ENCODE results near the gene ZNF414.

ZNF414 gene

GRCh38 chr19:8468124-8468523, 45.8 kb downstream of the ZNF414 start:
- Histone ChIP-seq H2BK120ac (ENCODE audit: low read depth, low read length) (no peak overlapping the region), H3K4me3 (ENCODE audit: insufficient read depth in 1 of 2, low read depth in 1 of 2, low read length in 2 of 2) (no peak overlapping the region), H3K14ac (ENCODE audit: low read length in 2 of 2) (no peak overlapping the region), H3K18ac (ENCODE audit: low read depth in 1 of 2, low read length in 2 of 2) (no peak overlapping the region), H2BK5ac (ENCODE audit: low read depth, low read length, poor library complexity, severe bottlenecking) (no peak overlapping the region), H3K9me3 (ENCODE audit: control insufficient read depth, low read length) (no peaks in the 10 kb centered on the region), H4K91ac (ENCODE audit: low read length) (no peak overlapping the region), H2AK5ac (ENCODE audit: low read length, severe bottlenecking) (no peak overlapping the region), H3K79me1 (replicated peaks; ENCODE audit: low read length, poor library complexity, severe bottlenecking) (peaks cover 24% of the 10 kb centered on the region), H2AFZ (ENCODE audit: low read depth, low read length) (no peak overlapping the region), H3K9ac (ENCODE audit: low read length) (no peak overlapping the region), H2BK15ac (ENCODE audit: low read depth, poor library complexity, severe bottlenecking) (no peak overlapping the region), H3K4me1 (ENCODE audit: control insufficient read depth, insufficient read depth, low read depth, low read length) (no peaks in the 10 kb centered on the region), H3K4ac (ENCODE audit: low read depth in 1 of 2, low read length in 2 of 2) (no peak overlapping the region), H3K4me2 (ENCODE audit: low read length, poor library complexity, severe bottlenecking) (no peak overlapping the region), H4K8ac (ENCODE audit: low read length) (no peak overlapping the region), H3K23ac (ENCODE audit: low read length in 2 of 2) (no peak overlapping the region), H2BK12ac (ENCODE audit: low read length in 2 of 2) (no peak overlapping the region), H3K36me3 (ENCODE audit: control insufficient read depth in 1 of 2, insufficient read depth in 2 of 2, low read depth in 1 of 2, low read length in 2 of 2) (peaks cover 68 to 98% of the 10 kb centered on the region in 2 experiments), H3K27me3 (ENCODE audit: control insufficient read depth in 1 of 2, insufficient read depth in 1 of 2, low read length in 2 of 2) (no peaks in the 10 kb centered on the region), H3K27ac (ENCODE audit: low read length, poor library complexity, severe bottlenecking) (no peak overlapping the region)
- WGBS = 92% methylated on average over 1 of the region's 3 CpGs
- no peak for DNase-seq

- Histone ChIP-seq H3K4ac (ENCODE audit: low read depth in 1 of 2, low read length in 2 of 2) (no peak overlapping the region), H3K18ac (ENCODE audit: low read depth in 1 of 2, low read length in 2 of 2) (no peak overlapping the region), H3K14ac (ENCODE audit: low read length in 2 of 2) (no peak overlapping the region), H3K4me3 (ENCODE audit: insufficient read depth in 1 of 2, low read depth in 1 of 2, low read length in 2 of 2) (no peak overlapping the region), H2BK15ac (ENCODE audit: low read depth, poor library complexity, severe bottlenecking) (no peak overlapping the region), H2AK5ac (ENCODE audit: low read length, severe bottlenecking) (no peak overlapping the region), H2BK5ac (ENCODE audit: low read depth, low read length, poor library complexity, severe bottlenecking) (no peak overlapping the region), H3K36me3 (ENCODE audit: control insufficient read depth in 1 of 2, insufficient read depth in 2 of 2, low read depth in 1 of 2, low read length in 2 of 2) (peaks cover 52 to 86% of the 10 kb centered on the region in 2 experiments), H3K9ac (ENCODE audit: low read length) (no peak overlapping the region), H2BK120ac (ENCODE audit: low read depth, low read length) (no peak overlapping the region), H4K91ac (ENCODE audit: low read length) (no peak overlapping the region), H3K23ac (ENCODE audit: low read length in 2 of 2) (no peak overlapping the region), H4K8ac (ENCODE audit: low read length) (no peak overlapping the region), H3K9me3 (ENCODE audit: control insufficient read depth, low read length) (no peaks in the 10 kb centered on the region), H3K79me1 (replicated peaks; ENCODE audit: low read length, poor library complexity, severe bottlenecking) (peaks cover 14% of the 10 kb centered on the region), H3K27me3 (ENCODE audit: control insufficient read depth in 1 of 2, insufficient read depth in 1 of 2, low read length in 2 of 2) (no peaks in the 10 kb centered on the region), H2AFZ (ENCODE audit: low read depth, low read length) (no peak overlapping the region), H3K4me2 (ENCODE audit: low read length, poor library complexity, severe bottlenecking) (no peak overlapping the region), H3K27ac (ENCODE audit: low read length, poor library complexity, severe bottlenecking) (no peak overlapping the region), H3K4me1 (ENCODE audit: control insufficient read depth, insufficient read depth, low read depth, low read length) (peaks cover 2% of the 10 kb centered on the region), H2BK12ac (ENCODE audit: low read length in 2 of 2) (no peak overlapping the region)
- DNase-seq = peak; percentile 87
- WGBS = 66% methylated on average over 4 of the region's 4 CpGs
Observed at GRCh38 chr19:8466018-8466417, 47.9 kb downstream of the ZNF414 start.

- H3K27ac ChIP-seq (ENCODE audit: low read length, poor library complexity, severe bottlenecking) = no peak overlapping the region
- no peak overlapping the region for H2BK120ac ChIP-seq (ENCODE audit: low read depth, low read length)
- no peaks in the 10 kb centered on the region for H3K9me3 ChIP-seq (ENCODE audit: control insufficient read depth, low read length)
- no peak overlapping the region for H4K8ac ChIP-seq (ENCODE audit: low read length)
- H3K27me3 ChIP-seq (ENCODE audit: control insufficient read depth in 1 of 2, insufficient read depth in 1 of 2, low read length in 2 of 2) = no peaks in the 10 kb centered on the region
- 96% methylated on average over 8 of the region's 8 CpGs for WGBS
- H3K14ac ChIP-seq (ENCODE audit: low read length in 2 of 2) = no peak overlapping the region
- H2AK5ac ChIP-seq (ENCODE audit: low read length, severe bottlenecking) = no peak overlapping the region
- H3K4me2 ChIP-seq (ENCODE audit: low read length, poor library complexity, severe bottlenecking) = no peak overlapping the region
- no peak overlapping the region for H2BK5ac ChIP-seq (ENCODE audit: low read depth, low read length, poor library complexity, severe bottlenecking)
- H3K23ac ChIP-seq (ENCODE audit: low read length in 2 of 2) = no peak overlapping the region
- no peak overlapping the region for H3K18ac ChIP-seq (ENCODE audit: low read depth in 1 of 2, low read length in 2 of 2)
- no peak overlapping the region for H2AFZ ChIP-seq (ENCODE audit: low read depth, low read length)
- no peak overlapping the region for H3K4ac ChIP-seq (ENCODE audit: low read depth in 1 of 2, low read length in 2 of 2)
- H3K4me1 ChIP-seq (ENCODE audit: control insufficient read depth, insufficient read depth, low read depth, low read length) = peaks cover 8% of the 10 kb centered on the region
- no peak overlapping the region for H2BK12ac ChIP-seq (ENCODE audit: low read length in 2 of 2)
- H2BK15ac ChIP-seq (ENCODE audit: low read depth, poor library complexity, severe bottlenecking) = no peak overlapping the region
- H3K4me3 ChIP-seq (ENCODE audit: insufficient read depth in 1 of 2, low read depth in 1 of 2, low read length in 2 of 2) = no peak overlapping the region
- no peak for DNase-seq
- H4K91ac ChIP-seq (ENCODE audit: low read length) = no peak overlapping the region
- peaks cover 4% of the 10 kb centered on the region for H3K79me1 ChIP-seq (replicated peaks; ENCODE audit: low read length, poor library complexity, severe bottlenecking)
- H3K9ac ChIP-seq (ENCODE audit: low read length) = no peak overlapping the region
- H3K36me3 ChIP-seq (ENCODE audit: control insufficient read depth in 1 of 2, insufficient read depth in 2 of 2, low read depth in 1 of 2, low read length in 2 of 2) = peaks cover 30 to 63% of the 10 kb centered on the region in 2 experiments
Observed at GRCh38 chr19:8463365-8463764, 50.6 kb downstream of the ZNF414 start.

GRCh38 chr19:8462571-8462970, 51.4 kb downstream of the ZNF414 start:
- peaks cover 9% of the 10 kb centered on the region for H3K4me1 ChIP-seq (ENCODE audit: control insufficient read depth, insufficient read depth, low read depth, low read length)
- peaks cover 4% of the 10 kb centered on the region for H3K79me1 ChIP-seq (replicated peaks; ENCODE audit: low read length, poor library complexity, severe bottlenecking)
- H3K36me3 ChIP-seq (ENCODE audit: control insufficient read depth in 1 of 2, insufficient read depth in 2 of 2, low read depth in 1 of 2, low read length in 2 of 2) = peaks cover 29 to 63% of the 10 kb centered on the region in 2 experiments
- no peak overlapping the region for H3K4me3 ChIP-seq (ENCODE audit: insufficient read depth in 1 of 2, low read depth in 1 of 2, low read length in 2 of 2)
- no peak overlapping the region for H4K8ac ChIP-seq (ENCODE audit: low read length)
- H4K91ac ChIP-seq (ENCODE audit: low read length) = no peak overlapping the region
- H3K9me3 ChIP-seq (ENCODE audit: control insufficient read depth, low read length) = no peaks in the 10 kb centered on the region
- H3K4ac ChIP-seq (ENCODE audit: low read depth in 1 of 2, low read length in 2 of 2) = no peak overlapping the region
- H3K4me2 ChIP-seq (ENCODE audit: low read length, poor library complexity, severe bottlenecking) = no peak overlapping the region
- no peaks in the 10 kb centered on the region for H3K27me3 ChIP-seq (ENCODE audit: control insufficient read depth in 1 of 2, insufficient read depth in 1 of 2, low read length in 2 of 2)
- no peak overlapping the region for H2BK120ac ChIP-seq (ENCODE audit: low read depth, low read length)
- no peak overlapping the region for H3K9ac ChIP-seq (ENCODE audit: low read length)
- no peak overlapping the region for H2BK12ac ChIP-seq (ENCODE audit: low read length in 2 of 2)
- H2BK15ac ChIP-seq (ENCODE audit: low read depth, poor library complexity, severe bottlenecking) = no peak overlapping the region
- no peak overlapping the region for H2AFZ ChIP-seq (ENCODE audit: low read depth, low read length)
- no peak overlapping the region for H3K23ac ChIP-seq (ENCODE audit: low read length in 2 of 2)
- 92% methylated on average over 5 of the region's 5 CpGs for WGBS
- no peak for DNase-seq
- no peak overlapping the region for H2BK5ac ChIP-seq (ENCODE audit: low read depth, low read length, poor library complexity, severe bottlenecking)
- H3K27ac ChIP-seq (ENCODE audit: low read length, poor library complexity, severe bottlenecking) = no peak overlapping the region
- H3K18ac ChIP-seq (ENCODE audit: low read depth in 1 of 2, low read length in 2 of 2) = no peak overlapping the region
- no peak overlapping the region for H3K14ac ChIP-seq (ENCODE audit: low read length in 2 of 2)
- no peak overlapping the region for H2AK5ac ChIP-seq (ENCODE audit: low read length, severe bottlenecking)

Data from mesenchymal stem cell (in vitro differentiated cells and primary cell).